IgD-negative memory B cell (primary cell): ENCODE measurements around the gene VSIG8. TPM values are rescaled to one million over a fixed set of nuclear protein-coding genes. Genes with fewer than 3 reads are reported as not detected.
A peak's percentile ranks its signal among the peaks of the same experiment; 100 is the strongest.

Experiments
- H3K27ac Mint-ChIP-seq, 3 donors: one replicate each; pipeline ENCODE4 v1.8.0; 2020 to 2022; ENCODE audit warnings: mild to moderate bottlenecking in 3 of 3, mixed read lengths in 3 of 3, moderate library complexity in 1 of 3
- H3K27me3 Mint-ChIP-seq: one replicate; pipeline ENCODE4 v1.8.0; 2021; ENCODE audit warnings: mixed read lengths
- H3K36me3 Mint-ChIP-seq: one replicate; pipeline ENCODE4 v1.8.0; 2020; ENCODE audit warnings: mild to moderate bottlenecking, mixed read lengths
- H3K4me1 Mint-ChIP-seq, 3 donors: one replicate each; pipeline ENCODE4 v1.8.0; 2020 to 2022; ENCODE audit warnings: mixed read lengths in 3 of 3, mild to moderate bottlenecking in 1 of 3
- H3K4me3 Mint-ChIP-seq, 4 donors: one replicate each; pipeline ENCODE4 v1.8.0; 2020 to 2022; ENCODE audit warnings: mild to moderate bottlenecking in 4 of 4, mixed read lengths in 4 of 4, moderate library complexity in 3 of 4
- H3K9me3 Mint-ChIP-seq, 3 donors: one replicate each; pipeline ENCODE4 v1.8.0; 2020 to 2021; ENCODE audit warnings: mixed read lengths in 3 of 3, mild to moderate bottlenecking in 1 of 3
- polyA plus RNA-seq: library from polyadenylated mRNA; unstranded; fragments of 300-500 nt; fragmentation: Illumina TruSeq; gene quantifications from one replicate; pipeline ENCODE4 v1.2.3, GENCODE V29; 2021

VSIG8 gene
- polyA plus RNA-seq, 1 donor from 2014 or later, result not detected

DNA sequence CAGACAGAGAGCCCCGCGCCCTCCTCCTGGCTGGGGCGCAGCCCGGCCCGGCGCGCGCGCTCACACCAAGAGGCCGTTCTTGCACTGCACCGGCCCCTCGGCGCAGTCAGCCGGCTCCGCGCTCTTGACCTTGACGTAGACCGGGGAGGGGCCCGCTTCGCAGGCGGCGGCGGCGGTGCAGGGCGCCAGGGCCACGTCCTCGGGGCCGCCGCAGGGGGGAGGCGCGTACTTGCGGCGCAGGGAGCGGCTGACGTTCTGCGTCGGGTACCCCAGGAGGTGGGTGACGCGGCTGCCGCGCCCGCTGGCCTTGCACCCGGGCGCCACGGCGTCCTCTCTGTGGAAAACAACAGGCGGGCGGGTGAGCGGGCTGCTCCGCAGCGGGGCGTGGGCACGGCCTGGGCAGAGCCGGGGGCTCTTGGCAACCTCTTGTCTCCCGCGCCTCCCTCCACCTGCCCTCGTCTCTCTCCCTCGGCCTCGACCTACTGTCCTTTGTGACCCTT, 7.7 kb downstream of the VSIG8 start:
- Mint-ChIP-seq H3K27me3 (peaks cover 3% of the 10 kb centered on the region), H3K36me3 (no peaks in the 10 kb centered on the region), H3K27ac (peak overlapping the region in 1 of 3 donors; percentile 64), H3K4me3 (peak overlapping the region; percentile 54 to 95 (median 88)), H3K4me1 (peaks cover 0 to 9% (median 6%) of the 10 kb centered on the region in 3 donors), H3K9me3 (no peaks in the 10 kb centered on the region)

DNA sequence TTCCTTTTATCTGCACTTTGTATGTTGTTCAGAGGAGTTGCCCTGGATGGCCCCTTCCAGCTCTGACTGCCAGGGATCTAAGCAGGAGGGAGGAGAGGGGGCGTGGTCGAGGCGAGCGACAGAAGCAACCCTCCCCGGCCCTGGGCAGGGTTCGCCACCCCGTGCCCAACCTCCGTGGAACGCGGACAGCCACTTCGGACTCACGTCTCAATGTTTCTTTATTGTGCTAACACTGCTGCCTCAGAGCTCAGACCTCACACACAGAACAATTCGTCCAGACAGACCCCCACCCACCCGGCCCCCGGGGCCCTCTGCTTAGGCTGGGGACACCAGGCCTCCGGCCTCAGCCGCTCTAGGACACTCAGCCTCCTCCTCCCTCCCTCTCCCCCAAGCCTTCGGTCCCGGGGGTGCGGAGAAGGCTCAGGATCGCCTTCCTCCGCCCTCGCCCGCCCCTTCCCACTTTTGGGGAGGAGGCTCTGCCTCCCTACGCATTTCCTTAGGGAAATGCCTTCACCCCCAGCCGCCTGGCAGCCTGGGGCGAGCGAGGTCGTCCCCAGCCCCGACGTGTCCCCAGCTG, 8.3 kb downstream of the VSIG8 start:
- H3K4me3 Mint-ChIP-seq, result peak overlapping the region; percentile 78 to 89 (median 82)
- H3K36me3 Mint-ChIP-seq, result no peaks in the 10 kb centered on the region
- no peaks in the 10 kb centered on the region for H3K9me3 Mint-ChIP-seq
- H3K4me1 Mint-ChIP-seq, result peaks cover 0 to 9% (median 6%) of the 10 kb centered on the region in 3 donors
- no peak overlapping the region for H3K27ac Mint-ChIP-seq
- peaks cover 5% of the 10 kb centered on the region for H3K27me3 Mint-ChIP-seq

DNA sequence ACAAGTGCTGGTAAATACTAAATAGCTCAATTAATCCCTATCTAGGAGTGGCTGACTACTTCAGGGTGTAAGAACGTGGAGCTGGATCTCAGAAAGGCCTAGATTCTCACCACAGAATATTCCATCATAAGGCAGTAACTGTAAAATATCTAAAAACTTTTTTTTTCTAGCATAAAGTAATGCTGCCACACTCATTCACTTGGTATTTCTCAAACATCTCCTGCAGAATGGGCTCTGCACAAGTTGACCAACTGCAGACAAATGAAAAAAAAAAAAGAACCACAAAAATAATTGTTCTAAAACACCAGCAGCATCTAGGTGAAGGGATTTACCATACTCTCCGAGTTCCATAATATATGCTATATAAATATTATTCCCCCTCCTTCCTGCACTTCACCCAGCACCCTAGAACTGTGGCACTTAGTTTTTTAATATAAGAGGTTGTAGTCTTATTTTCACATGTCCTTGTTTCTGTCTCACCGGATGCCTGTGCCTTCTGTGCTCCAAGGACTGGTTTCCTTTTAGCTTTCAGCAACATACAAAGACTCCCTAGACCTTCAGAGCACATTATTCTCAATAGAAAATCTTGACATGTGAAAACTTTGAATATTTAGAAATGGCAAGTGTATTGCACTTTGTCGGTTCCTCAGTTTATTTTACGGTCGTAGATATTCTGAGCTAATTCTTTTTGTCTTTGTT, 8.9 kb downstream of the VSIG8 start:
- H3K4me3 Mint-ChIP-seq, result peak overlapping the region; percentile 78 to 89 (median 82)
- peaks cover 8% of the 10 kb centered on the region for H3K27me3 Mint-ChIP-seq
- H3K36me3 Mint-ChIP-seq, result no peaks in the 10 kb centered on the region
- no peak overlapping the region for H3K27ac Mint-ChIP-seq
- H3K4me1 Mint-ChIP-seq, result peaks cover 0 to 9% (median 6%) of the 10 kb centered on the region in 3 donors
- H3K9me3 Mint-ChIP-seq, result no peaks in the 10 kb centered on the region

DNA sequence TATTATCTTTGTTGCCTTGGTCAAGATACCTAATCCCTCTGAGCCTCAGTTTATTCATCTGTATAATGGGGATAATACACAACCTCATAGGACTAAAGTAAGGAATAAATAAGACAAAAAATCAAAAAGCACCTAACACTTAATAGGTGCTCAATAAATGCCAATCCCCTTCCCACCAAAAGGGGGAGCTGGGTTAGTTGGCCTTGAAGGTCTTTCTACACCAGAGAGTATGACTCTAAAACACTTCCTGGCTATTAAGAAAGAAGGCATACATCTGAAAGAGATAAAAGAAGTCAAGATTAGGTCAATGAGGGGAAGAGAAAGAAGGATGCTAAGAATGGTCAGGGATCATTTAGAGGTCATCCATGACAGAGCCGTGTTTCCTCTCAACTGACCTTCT, 11.1 kb downstream of the VSIG8 start:
- Mint-ChIP-seq H3K27ac (no peak overlapping the region), H3K4me3 (no peak overlapping the region), H3K27me3 (peaks cover 10% of the 10 kb centered on the region), H3K4me1 (peaks cover 0 to 9% (median 6%) of the 10 kb centered on the region in 3 donors), H3K9me3 (no peaks in the 10 kb centered on the region), H3K36me3 (peaks cover 2% of the 10 kb centered on the region)

GRCh38 chr1:159849626-159850366, 12.7 kb downstream of the VSIG8 start:
- Mint-ChIP-seq H3K4me3 (no peak overlapping the region), H3K27ac (no peak overlapping the region), H3K36me3 (peaks cover 4% of the 10 kb centered on the region), H3K4me1 (peaks cover 0 to 6% (median 5%) of the 10 kb centered on the region in 3 donors), H3K27me3 (peaks cover 9% of the 10 kb centered on the region), H3K9me3 (no peaks in the 10 kb centered on the region)

DNA sequence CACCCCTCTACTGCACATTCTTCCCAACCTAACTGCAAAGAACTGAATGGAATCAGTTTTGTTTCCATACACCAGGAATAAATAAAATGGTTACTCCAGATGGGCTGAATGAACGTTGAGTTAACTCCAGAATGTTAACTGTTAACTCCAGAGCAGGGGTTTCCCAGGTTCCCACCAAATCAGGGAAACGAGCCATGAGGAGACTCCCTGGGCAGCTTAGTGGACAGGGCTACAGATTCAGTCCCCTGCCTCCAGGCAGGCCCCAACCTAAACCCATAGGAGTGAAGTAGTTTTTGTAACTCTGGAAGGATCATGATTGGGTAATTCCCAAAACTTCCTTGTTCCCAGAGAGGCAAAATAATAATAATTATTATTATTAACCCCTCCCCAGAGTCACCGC, 14.1 kb downstream of the VSIG8 start:
- H3K9me3 Mint-ChIP-seq, result no peaks in the 10 kb centered on the region
- H3K27me3 Mint-ChIP-seq, result peaks cover 11% of the 10 kb centered on the region
- no peak overlapping the region for H3K4me3 Mint-ChIP-seq
- H3K36me3 Mint-ChIP-seq, result peaks cover 4% of the 10 kb centered on the region
- no peak overlapping the region for H3K27ac Mint-ChIP-seq
- no peaks in the 10 kb centered on the region for H3K4me1 Mint-ChIP-seq

GRCh38 chr1:159847231-159847630, 15.2 kb downstream of the VSIG8 start:
- Mint-ChIP-seq H3K27ac (peak overlapping the region in 1 of 3 donors; percentile 80), H3K4me3 (no peak overlapping the region), H3K36me3 (peaks cover 4% of the 10 kb centered on the region), H3K9me3 (no peaks in the 10 kb centered on the region), H3K27me3 (peaks cover 14% of the 10 kb centered on the region), H3K4me1 (no peaks in the 10 kb centered on the region)

DNA sequence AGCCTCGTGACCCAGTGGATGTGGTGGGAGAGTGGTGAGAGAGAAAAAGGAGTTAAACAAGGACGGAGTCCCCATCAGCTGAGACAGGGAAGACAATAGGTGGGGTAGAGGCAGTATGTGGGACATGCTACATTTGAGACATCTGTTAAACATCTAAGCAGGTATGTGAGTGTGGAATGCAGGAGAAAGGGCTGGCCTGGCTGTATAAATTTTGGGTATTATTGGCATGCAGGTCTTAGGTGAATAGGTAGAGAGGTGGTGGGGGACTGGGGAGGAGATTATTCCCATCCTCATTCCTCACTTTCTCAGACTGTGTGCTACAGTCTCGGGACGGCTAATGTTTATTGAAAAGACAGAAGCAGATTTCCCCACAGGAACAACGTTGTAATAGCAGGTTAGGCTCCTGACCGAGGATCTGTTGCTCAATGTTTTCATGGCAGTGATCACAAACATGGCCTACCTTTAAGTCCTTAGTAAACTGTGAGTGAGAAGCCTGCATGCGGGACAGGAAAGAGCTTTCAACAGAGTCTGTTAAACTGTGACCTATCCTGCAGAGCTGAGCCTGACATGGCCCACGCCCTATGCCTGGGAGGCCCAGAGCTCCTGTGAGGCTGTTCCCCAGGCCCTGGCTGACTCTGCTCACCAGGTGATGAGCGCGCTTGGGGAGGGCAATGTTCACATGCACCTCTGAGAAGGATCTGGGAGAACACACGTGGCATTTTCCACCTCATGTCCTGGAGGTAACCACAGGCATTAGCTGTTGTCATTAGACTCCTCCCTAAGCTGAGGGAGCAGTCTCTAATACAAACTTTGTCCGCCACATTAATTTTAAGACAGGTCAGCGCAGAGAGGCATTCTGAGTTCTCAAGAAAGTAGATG, 16.5 kb downstream of the VSIG8 start:
- H3K4me1 Mint-ChIP-seq, result no peaks in the 10 kb centered on the region
- no peaks in the 10 kb centered on the region for H3K9me3 Mint-ChIP-seq
- H3K27ac Mint-ChIP-seq, result no peak overlapping the region
- H3K4me3 Mint-ChIP-seq, result no peak overlapping the region
- peaks cover 4% of the 10 kb centered on the region for H3K36me3 Mint-ChIP-seq
- peaks cover 15% of the 10 kb centered on the region for H3K27me3 Mint-ChIP-seq

DNA sequence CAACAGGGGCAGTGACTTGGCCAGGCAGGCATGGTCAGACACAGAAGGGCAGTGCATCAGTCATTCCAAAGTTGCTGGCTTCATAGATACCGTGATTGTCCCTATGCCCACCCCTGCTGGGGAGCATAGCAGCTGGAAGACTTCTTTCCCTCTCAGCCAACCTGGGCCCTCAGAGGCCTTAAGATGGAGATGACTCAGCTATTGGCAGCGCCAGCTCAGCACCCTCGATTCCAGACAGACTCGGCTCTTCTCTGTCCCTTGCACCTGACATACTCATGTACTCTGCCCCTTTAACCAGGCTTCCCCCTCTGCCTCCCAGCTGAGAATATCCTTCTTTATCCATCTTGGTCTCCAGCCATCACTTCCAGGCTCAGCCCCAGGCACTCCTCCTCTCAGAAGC, 19.0 kb downstream of the VSIG8 start:
- H3K27ac Mint-ChIP-seq, result no peak overlapping the region
- H3K36me3 Mint-ChIP-seq, result peaks cover 4% of the 10 kb centered on the region
- peaks cover 0 to 6% (median 0%) of the 10 kb centered on the region in 3 donors for H3K4me1 Mint-ChIP-seq
- H3K4me3 Mint-ChIP-seq, result no peak overlapping the region
- peaks cover 10% of the 10 kb centered on the region for H3K27me3 Mint-ChIP-seq
- H3K9me3 Mint-ChIP-seq, result no peaks in the 10 kb centered on the region

- Mint-ChIP-seq H3K9me3 (no peaks in the 10 kb centered on the region), H3K27me3 (peaks cover 10% of the 10 kb centered on the region), H3K4me1 (peaks cover 0 to 6% (median 0%) of the 10 kb centered on the region in 3 donors), H3K36me3 (peaks cover 1% of the 10 kb centered on the region), H3K27ac (no peak overlapping the region), H3K4me3 (no peak overlapping the region)
Observed at GRCh38 chr1:159841749-159842148, 20.7 kb downstream of the VSIG8 start.

GRCh38 chr1:159839116-159839849, 23.2 kb downstream of the VSIG8 start:
- Mint-ChIP-seq H3K27ac (no peak overlapping the region), H3K4me1 (peaks cover 0 to 7% (median 0%) of the 10 kb centered on the region in 3 donors), H3K4me3 (no peak overlapping the region), H3K9me3 (peaks cover 0 to 1% (median 0%) of the 10 kb centered on the region in 3 donors), H3K36me3 (no peaks in the 10 kb centered on the region), H3K27me3 (peaks cover 7% of the 10 kb centered on the region)

GRCh38 chr1:159838715-159839114, 23.7 kb downstream of the VSIG8 start:
- no peak overlapping the region for H3K27ac Mint-ChIP-seq
- H3K36me3 Mint-ChIP-seq, result no peaks in the 10 kb centered on the region
- peaks cover 8% of the 10 kb centered on the region for H3K27me3 Mint-ChIP-seq
- no peak overlapping the region for H3K4me3 Mint-ChIP-seq
- peaks cover 0 to 1% (median 0%) of the 10 kb centered on the region in 3 donors for H3K9me3 Mint-ChIP-seq
- H3K4me1 Mint-ChIP-seq, result peaks cover 0 to 7% (median 0%) of the 10 kb centered on the region in 3 donors

DNA sequence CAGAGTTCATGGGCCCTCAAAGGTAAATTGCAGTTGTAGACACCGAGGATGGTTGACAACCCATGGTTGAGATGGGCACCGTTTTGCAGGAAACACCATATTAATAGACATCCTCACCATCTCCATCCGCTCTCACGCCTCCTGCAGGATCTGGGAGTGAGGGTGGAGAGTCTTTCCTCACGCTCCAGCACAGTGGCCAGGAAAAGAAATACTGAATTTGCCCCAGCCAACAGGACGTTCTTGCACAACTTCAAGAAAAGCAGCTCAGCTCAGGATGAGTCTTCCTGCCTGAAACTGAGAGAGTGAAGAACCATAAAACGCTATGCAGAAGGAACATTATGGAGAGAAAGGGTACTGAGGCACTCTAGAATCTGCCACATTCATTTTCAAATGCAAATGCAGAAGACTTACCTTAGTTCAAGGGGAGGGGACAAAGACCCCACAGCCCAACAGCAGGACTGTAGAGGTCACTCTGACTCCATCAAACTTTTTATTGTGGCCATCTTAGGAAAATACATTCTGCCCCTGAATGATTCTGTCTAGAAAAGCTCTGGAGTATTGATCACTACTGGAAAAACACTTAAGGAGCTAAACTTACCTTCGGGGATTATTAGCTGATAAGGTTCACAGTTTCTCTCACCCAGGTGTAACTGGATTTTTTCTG, 26.5 kb downstream of the VSIG8 start:
- Mint-ChIP-seq H3K4me1 (peaks cover 0 to 7% (median 0%) of the 10 kb centered on the region in 3 donors), H3K27ac (no peak overlapping the region), H3K36me3 (no peaks in the 10 kb centered on the region), H3K27me3 (peaks cover 2% of the 10 kb centered on the region), H3K4me3 (no peak overlapping the region), H3K9me3 (peaks cover 0 to 1% (median 0%) of the 10 kb centered on the region in 3 donors)
